Liver (tissue), 3 donors: ENCODE data around the gene DCAF5.

Source experiments
- CTCF ChIP-seq: fragments of 150-350 bp; IDR thresholded peaks from 2 replicates; pipeline ENCODE4 v1.5.1; 2017; ENCODE audit warnings: improper control_type of control experiment, low read depth, low read length; ENCODE audit not compliant: missing input control
- EGR1 ChIP-seq, 2 donors: IDR thresholded peaks; 2 replicates each; pipeline ENCODE4 v1.6.1; 2016 to 2018; ENCODE audit warnings: antibody characterized with exemption in 2 of 2, low read depth in 2 of 2
- FOXA1 ChIP-seq: IDR thresholded peaks from 2 replicates; pipeline ENCODE4 v1.6.1; 2016; ENCODE audit warnings: antibody characterized with exemption
- GABPA ChIP-seq, 2 donors: IDR thresholded peaks in 1 of 2; conservative IDR thresholded peaks in 1 of 2; 2 replicates each; pipeline ENCODE4 v1.6.1; 2016; ENCODE audit warnings: antibody characterized with exemption in 2 of 2, mild to moderate bottlenecking in 1 of 2, moderate library complexity in 1 of 2
- YY1 ChIP-seq: IDR thresholded peaks from 2 replicates; pipeline ENCODE4 v1.6.1; 2016; ENCODE audit warnings: antibody characterized with exemption, mild to moderate bottlenecking
- donor health status: healthy.
- donor health status: healthy.

- TF ChIP-seq CTCF (no peak), GABPA (IDR thresholded peaks at IDR 0.05 in 1 of 2, conservative IDR thresholded peaks at IDR 0.05 in 1 of 2) (no peak), FOXA1 (no peak), YY1 (no peak), EGR1 (IDR thresholded peaks at IDR 0.05; ENCODE audit: low read depth in 2 of 2) (no peak)
Observed at GRCh38 chr14:69088586-69088985, 64.3 kb downstream of the DCAF5 start.
